HFFc6 (cell line): ENCODE data around the gene DDAH1. TPM values are rescaled to one million over a fixed set of nuclear protein-coding genes. Genes with fewer than 3 reads are reported as not detected.
A peak's percentile ranks its signal among the peaks of the same experiment; 100 is the strongest.

Experiments
- DNase-seq: peaks from one replicate; pipeline ENCODE4 v3.0.0-alpha.2; 2018
- H3K27ac Mint-ChIP-seq: 2 replicates; pipeline ENCODE4 v1.8.0; 2020; ENCODE audit warnings: mild to moderate bottlenecking, mixed read lengths
- H3K27me3 Mint-ChIP-seq: 2 replicates; pipeline ENCODE4 v1.8.0; 2021; ENCODE audit warnings: mild to moderate bottlenecking, moderate library complexity, mixed read lengths; ENCODE audit not compliant: insufficient read depth
- H3K36me3 Mint-ChIP-seq: 2 replicates; pipeline ENCODE4 v1.8.0; 2021; ENCODE audit warnings: low read depth, mixed read lengths
- H3K4me1 Mint-ChIP-seq: 2 replicates; pipeline ENCODE4 v1.8.0; 2020; ENCODE audit warnings: low read depth, mixed read lengths
- H3K4me3 Mint-ChIP-seq: 2 replicates; pipeline ENCODE4 v1.8.0; 2020; ENCODE audit warnings: mild to moderate bottlenecking, moderate library complexity, mixed read lengths
- H3K9me3 Mint-ChIP-seq: 2 replicates; pipeline ENCODE4 v1.8.0; 2020; ENCODE audit warnings: mild to moderate bottlenecking, mixed read lengths
- CTCF ChIP-seq: fragments of 200-600 bp; sonication (generic); IDR thresholded peaks from 2 replicates; pipeline ENCODE4 v1.5.0; 2021; ENCODE audit warnings: antibody characterized with exemption, mild to moderate bottlenecking
- total RNA-seq, 6 experiments: library from RNA; stranded (reverse); fragmentation: NEBNext Ultra II Directional; extraction: Animal tissue kit (Norgen Biotek cat#: 25700); gene quantifications; 2 replicates in 1 of 6; 3 replicates in 5 of 6; pipeline ENCODE4 v1.2.3, GENCODE V29; 2021

Gene DDAH1
- total RNA-seq, 6 experiments from 2014 or later = 235 to 320 (median 277) TPM

- Mint-ChIP-seq H3K4me3 (peak overlapping the region; percentile 74), H3K27me3 (peaks cover 24% of the 10 kb centered on the region), H3K27ac (peak overlapping the region; percentile 93), H3K36me3 (peaks cover 78% of the 10 kb centered on the region), H3K4me1 (peaks cover 97% of the 10 kb centered on the region), H3K9me3 (no peaks in the 10 kb centered on the region)
- TF ChIP-seq CTCF = no peak
- no peak for DNase-seq
Measured at GRCh38 chr1:85319931-85320330, 145.0 kb downstream of the DDAH1 start.

GRCh38 chr1:85319491-85319890 is 145.5 kb downstream of the DDAH1 start:
- Mint-ChIP-seq H3K27me3 (peaks cover 24% of the 10 kb centered on the region), H3K4me3 (peak overlapping the region; percentile 74), H3K9me3 (no peaks in the 10 kb centered on the region), H3K36me3 (peaks cover 74% of the 10 kb centered on the region), H3K4me1 (peaks cover 97% of the 10 kb centered on the region), H3K27ac (peak overlapping the region; percentile 93)
- DNase-seq = no peak
- TF ChIP-seq CTCF = no peak

GRCh38 chr1:85318217-85318616 is 146.7 kb downstream of the DDAH1 start:
- peak overlapping the region; percentile 93 for H3K27ac Mint-ChIP-seq
- peaks cover 100% of the 10 kb centered on the region for H3K4me1 Mint-ChIP-seq
- H3K27me3 Mint-ChIP-seq = peaks cover 24% of the 10 kb centered on the region
- H3K4me3 Mint-ChIP-seq = peak overlapping the region; percentile 32
- H3K36me3 Mint-ChIP-seq = peaks cover 69% of the 10 kb centered on the region
- no peak for TF ChIP-seq CTCF
- DNase-seq = no peak
- no peaks in the 10 kb centered on the region for H3K9me3 Mint-ChIP-seq

GRCh38 chr1:85317560-85317959 is 147.4 kb downstream of the DDAH1 start:
- peaks cover 27% of the 10 kb centered on the region for H3K27me3 Mint-ChIP-seq
- peak overlapping the region; percentile 93 for H3K27ac Mint-ChIP-seq
- no peaks in the 10 kb centered on the region for H3K9me3 Mint-ChIP-seq
- H3K36me3 Mint-ChIP-seq = peaks cover 70% of the 10 kb centered on the region
- TF ChIP-seq CTCF = no peak
- peaks cover 100% of the 10 kb centered on the region for H3K4me1 Mint-ChIP-seq
- DNase-seq = no peak
- H3K4me3 Mint-ChIP-seq = peak overlapping the region; percentile 16; the same call in 1 of the 2 replicates

GRCh38 chr1:85316321-85316720 is 148.6 kb downstream of the DDAH1 start:
- H3K9me3 Mint-ChIP-seq = no peaks in the 10 kb centered on the region; the same call in 1 of the 2 replicates
- H3K27ac Mint-ChIP-seq = peak overlapping the region; percentile 93
- no peak for TF ChIP-seq CTCF
- H3K4me3 Mint-ChIP-seq = peak overlapping the region; percentile 51; the same call in 1 of the 2 replicates
- H3K4me1 Mint-ChIP-seq = peaks cover 99% of the 10 kb centered on the region
- H3K36me3 Mint-ChIP-seq = peaks cover 76% of the 10 kb centered on the region
- DNase-seq = no peak
- H3K27me3 Mint-ChIP-seq = peaks cover 27% of the 10 kb centered on the region

GRCh38 chr1:85315789-85316188 is 149.2 kb downstream of the DDAH1 start:
- TF ChIP-seq CTCF = no peak
- peak overlapping the region; percentile 93 for H3K27ac Mint-ChIP-seq
- no peak for DNase-seq
- peaks cover 72% of the 10 kb centered on the region for H3K36me3 Mint-ChIP-seq
- peaks cover 24% of the 10 kb centered on the region for H3K27me3 Mint-ChIP-seq
- H3K4me3 Mint-ChIP-seq = peak overlapping the region; percentile 51; the same call in 1 of the 2 replicates
- no peaks in the 10 kb centered on the region; the same call in 1 of the 2 replicates for H3K9me3 Mint-ChIP-seq
- peaks cover 96% of the 10 kb centered on the region for H3K4me1 Mint-ChIP-seq
